Measurements from ENCODE around the gene PTPRJ. TPM values are rescaled to one million over a fixed set of nuclear protein-coding genes. Genes with fewer than 3 reads are reported as not detected.

PTPRJ gene
- 2.4 and 2.7 TPM in 2 replicates for total RNA-seq

GRCh38 chr11:47980088-47980906, at the start of gene PTPRJ:
TSS of gene PTPRJ (plus strand) at chr11:47980559. CDS start at chr11:47980913, 354 bp downstream.

GRCh38 chr11:48216510-48216909, 236.2 kb downstream of the PTPRJ start, which contains the start of gene OR4B1:
TSS of gene OR4B1 (plus strand) at chr11:48216810. CDS start at chr11:48216810, 0 bp downstream.

Other genes with a start within 250 kb of the PTPRJ start
- gene FNBP4, start 213.2 kb upstream of the PTPRJ start, total RNA-seq: 39.3 and 48.8 TPM in 2 replicates
- 11.7 and 15.4 TPM in 2 replicates for gene NUP160, start 132.2 kb upstream of the PTPRJ start, total RNA-seq
- not detected in 2 replicates for gene OR4B1, start 236.3 kb downstream of the PTPRJ start, total RNA-seq